Small intestine (tissue), 7 donors: Measurements from ENCODE around the gene C1QTNF6. TPM values are rescaled to one million over a fixed set of nuclear protein-coding genes. Genes with fewer than 3 reads are reported as not detected.
"Not testable (repeated sequence)": the region's sequence is repeated elsewhere in the genome, so short reads cannot be mapped to it uniquely, and the experiment has no call there.

Source experiments
- DNase-seq, 2 donors: peaks; one replicate each; pipeline versions ENCODE4 v3.0.0 to v3.0.0-alpha.2; 2013
- FAIRE-seq: peaks from 2 replicates; lab custom pipeline; 2012; peaks lifted over from hg19 to GRCh38; lab: Jason Lieb, UNC
- H3K27ac ChIP-seq, 3 donors: one replicate each; pipeline ENCODE4 v1.5.1; 2013; ENCODE audit warnings: low read length in 2 of 3, mild to moderate bottlenecking in 2 of 3, control low read depth in 1 of 3, inconsistent platforms in 1 of 3, low read depth in 1 of 3, moderate library complexity in 1 of 3
- H3K27me3 ChIP-seq, 3 donors: one replicate each; pipeline ENCODE4 v1.6.1; 2013; ENCODE audit warnings: low read length in 3 of 3, inconsistent platforms in 1 of 3; ENCODE audit not compliant: control insufficient read depth in 3 of 3, insufficient read depth in 3 of 3
- H3K36me3 ChIP-seq, 3 donors: one replicate each; pipeline ENCODE4 v1.6.1; 2013; ENCODE audit warnings: low read length in 3 of 3, inconsistent platforms in 1 of 3, low read depth in 1 of 3, mild to moderate bottlenecking in 1 of 3, moderate library complexity in 1 of 3; ENCODE audit not compliant: control insufficient read depth in 3 of 3, insufficient read depth in 2 of 3
- H3K4me1 ChIP-seq, 3 donors: one replicate each; pipeline ENCODE4 v1.6.1; 2013; ENCODE audit warnings: low read length in 2 of 3, inconsistent platforms in 1 of 3, low read depth in 1 of 3, mild to moderate bottlenecking in 1 of 3, moderate library complexity in 1 of 3; ENCODE audit not compliant: control insufficient read depth in 3 of 3, insufficient read depth in 2 of 3
- H3K4me3 ChIP-seq, 3 donors: one replicate each; pipeline ENCODE4 v1.5.1; 2013; ENCODE audit warnings: low read length in 3 of 3, control low read depth in 1 of 3, inconsistent platforms in 1 of 3, low read depth in 1 of 3, mild to moderate bottlenecking in 1 of 3, moderate library complexity in 1 of 3
- H3K9me3 ChIP-seq, 2 donors: one replicate each; pipeline ENCODE4 v1.6.1; 2013; ENCODE audit warnings: low read depth in 1 of 2, low read length in 1 of 2; ENCODE audit not compliant: control insufficient read depth in 2 of 2, insufficient read depth in 1 of 2
- WGBS, 3 donors: extraction: QIAGEN DNeasy Blood & Tissue Kit; methylation state at CpG; one replicate each; pipeline ENCODE4 v1.1.7; 2013; 5-methylcytosine and 5-hydroxymethylcytosine counted together
- polyA plus RNA-seq, 4 donors: library from polyadenylated mRNA; stranded (reverse) in 3 of 4; unstranded in 1 of 4; fragments of 200-250 nt in 3 of 4; fragments of 120-200 nt in 1 of 4; gene quantifications; one replicate each; pipeline versions ENCODE4 v1.2.1 to v1.2.3, GENCODE V29; 2013
- donor health status: healthy with polysubstance abuse.
- donor health status: control.
- donor health status: control.
- donor health status: Bipolar disorder and iron deficiency.
- donor health status: healthy.

The C1QTNF6 gene
- polyA plus RNA-seq, 4 donors = 2.4 to 20.0 (median 3.1) TPM

DNA sequence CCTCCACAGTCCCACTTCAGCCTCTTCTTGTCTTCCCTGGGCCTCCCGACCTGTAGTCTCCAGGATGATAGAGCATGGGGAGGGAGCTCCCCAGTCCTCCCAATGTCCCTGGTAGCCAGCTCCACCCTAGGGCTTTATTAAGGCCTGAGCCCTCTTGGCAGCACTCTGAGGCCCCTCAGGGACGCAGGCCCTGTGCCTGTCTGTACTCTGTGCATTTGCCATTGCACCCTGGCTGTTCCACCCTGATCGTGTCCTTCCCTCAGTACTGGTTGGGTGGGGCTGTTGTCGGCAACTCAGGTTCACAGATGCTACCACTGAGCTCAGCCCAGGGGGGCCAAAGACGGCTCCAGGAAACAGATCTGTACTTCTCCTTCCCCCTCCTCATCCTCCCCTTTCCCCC lies 17.0 kb upstream of the C1QTNF6 start:
- Histone ChIP-seq H3K4me3 (no peak overlapping the region), H3K27ac (no peak overlapping the region), H3K9me3 (no peaks in the 10 kb centered on the region), H3K36me3 (no peaks in the 10 kb centered on the region), H3K4me1 (peaks cover 0 to 12% (median 0%) of the 10 kb centered on the region in 3 donors), H3K27me3 (no peaks in the 10 kb centered on the region)
- FAIRE-seq (no peak), DNase-seq (no peak)
- WGBS, 3 donors = 79 to 90% (median 82%) methylated on average over 5 of the region's 5 CpGs

- WGBS, 3 donors = 54 to 80% (median 77%) methylated on average over 5 of the region's 5 CpGs
- Histone ChIP-seq H3K27ac (no peak overlapping the region), H3K9me3 (no peaks in the 10 kb centered on the region), H3K36me3 (no peaks in the 10 kb centered on the region), H3K4me1 (peaks cover 0 to 18% (median 0%) of the 10 kb centered on the region in 3 donors), H3K27me3 (no peaks in the 10 kb centered on the region), H3K4me3 (no peak overlapping the region)
- DNase-seq = no peak
- FAIRE-seq = no peak
Measured at GRCh38 chr22:37204045-37204655, 16.1 kb upstream of the C1QTNF6 start.

DNA sequence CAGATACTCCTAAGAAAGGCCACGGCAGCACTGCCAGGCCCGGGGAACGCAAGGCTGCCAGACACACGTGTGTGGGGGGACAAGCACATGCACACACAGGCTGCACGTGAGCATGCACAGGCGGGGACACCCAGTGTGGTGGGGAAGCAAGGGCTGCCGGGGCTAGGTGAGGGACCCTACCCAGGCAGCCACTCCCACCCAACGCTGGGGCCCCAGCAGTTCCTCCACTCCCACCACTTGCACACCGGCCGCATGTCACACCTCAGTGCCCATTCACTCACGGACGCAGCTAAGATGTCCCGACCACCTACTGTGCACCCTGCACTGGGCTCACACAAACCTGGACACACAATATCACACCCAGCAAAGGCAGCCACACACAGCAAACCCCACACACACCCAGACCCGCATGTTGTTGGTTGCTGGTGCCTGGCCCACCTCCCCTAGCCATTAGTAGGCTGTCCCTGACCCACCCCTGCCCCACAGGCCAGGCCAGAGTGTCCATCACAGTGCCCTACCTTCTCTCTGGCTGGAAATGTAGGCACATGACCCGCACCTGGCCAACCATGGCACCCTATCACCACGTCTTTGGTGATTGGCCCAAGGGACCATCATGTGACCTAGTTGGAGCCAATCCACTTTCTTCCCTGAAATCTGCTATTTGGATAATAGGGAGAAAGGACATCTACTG lies 15.5 kb upstream of the C1QTNF6 start:
- DNase-seq (no peak), FAIRE-seq (no peak)
- Histone ChIP-seq H3K36me3 (no peaks in the 10 kb centered on the region), H3K27ac (no peak overlapping the region), H3K9me3 (no peaks in the 10 kb centered on the region), H3K4me3 (no peak overlapping the region), H3K4me1 (peaks cover 0 to 18% (median 0%) of the 10 kb centered on the region in 3 donors), H3K27me3 (no peaks in the 10 kb centered on the region)
- WGBS, 3 donors = 87 to 92% (median 88%) methylated on average over 16 of the region's 16 CpGs

- Histone ChIP-seq H3K27ac (no peak overlapping the region), H3K4me3 (no peak overlapping the region), H3K27me3 (no peaks in the 10 kb centered on the region), H3K9me3 (no peaks in the 10 kb centered on the region), H3K36me3 (peaks cover 0 to under 1% (median 0%) of the 10 kb centered on the region in 3 donors), H3K4me1 (peaks cover 4 to 20% (median 5%) of the 10 kb centered on the region in 3 donors)
- WGBS, 3 donors = 84 to 91% (median 89%) methylated on average over 9 to 10 of the region's 10 CpGs
- DNase-seq (no peak), FAIRE-seq (no peak)
Measured at GRCh38 chr22:37202716-37203115, 14.7 kb upstream of the C1QTNF6 start.

DNA sequence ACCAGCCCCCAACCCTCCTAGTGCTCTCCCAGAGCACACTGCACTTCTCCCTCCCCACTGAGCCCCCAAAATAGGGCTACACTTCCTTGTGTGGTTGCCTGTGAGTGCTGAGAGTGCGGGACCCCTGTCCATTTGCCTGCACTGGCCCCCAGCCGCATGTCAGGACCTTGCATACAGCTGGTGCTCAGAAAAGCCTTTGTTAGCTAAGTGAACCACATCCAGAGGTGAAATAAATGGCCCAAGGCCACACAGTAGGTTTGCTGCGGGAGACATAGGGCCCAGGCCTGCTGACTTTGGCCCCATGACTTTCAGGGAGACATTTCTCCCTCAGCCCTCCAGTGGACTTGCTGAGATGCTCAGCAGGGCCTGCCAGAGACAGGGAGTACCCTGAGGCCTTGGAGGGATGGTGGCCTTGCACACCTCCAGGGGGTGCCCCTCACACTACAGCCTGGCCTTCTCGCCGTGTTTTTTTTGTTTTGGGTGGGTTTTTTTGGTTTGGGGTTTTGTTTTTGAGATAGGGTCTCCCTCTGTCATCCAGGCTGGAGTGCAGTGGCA lies 14.0 kb upstream of the C1QTNF6 start:
- Histone ChIP-seq H3K27ac (no peak overlapping the region), H3K4me3 (no peak overlapping the region), H3K36me3 (peaks cover 0 to 5% (median 0%) of the 10 kb centered on the region in 3 donors), H3K4me1 (peaks cover 6 to 26% (median 9%) of the 10 kb centered on the region in 3 donors), H3K27me3 (no peaks in the 10 kb centered on the region), H3K9me3 (no peaks in the 10 kb centered on the region)
- no peak for FAIRE-seq
- 83 to 90% (median 87%) methylated on average over 5 of the region's 5 CpGs for WGBS, 3 donors
- DNase-seq = no peak

DNA sequence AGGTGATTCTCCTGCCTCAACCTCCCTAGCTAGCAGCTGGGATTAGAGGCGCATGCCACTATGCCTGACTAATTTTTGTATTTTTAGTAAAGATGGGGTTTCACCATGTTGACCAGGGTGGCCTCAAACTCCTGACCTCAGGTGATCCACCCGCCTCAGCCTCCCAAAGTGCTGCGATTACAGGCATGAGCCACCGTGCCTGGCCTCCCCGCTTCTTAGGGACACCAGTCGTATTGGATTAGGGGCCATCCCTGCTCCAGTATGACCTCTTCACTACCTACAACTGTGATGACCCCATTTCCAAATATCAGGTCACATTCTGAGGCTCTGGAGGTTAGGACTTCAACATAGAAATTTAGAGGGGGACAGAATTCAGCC lies 13.4 kb upstream of the C1QTNF6 start:
- H3K27ac ChIP-seq, H3K9me3 ChIP-seq, FAIRE-seq, H3K4me3 ChIP-seq, H3K27me3 ChIP-seq, H3K36me3 ChIP-seq, DNase-seq: not testable (repeated sequence)
- peaks cover 6 to 32% (median 9%) of the 10 kb centered on the region in 3 donors for H3K4me1 ChIP-seq
- WGBS, 3 donors = 95 to 97% (median 96%) methylated on average over 6 of the region's 6 CpGs

GRCh38 chr22:37199760-37200108 lies 11.7 kb upstream of the C1QTNF6 start:
- Histone ChIP-seq H3K4me3 (peak overlapping the region in 1 of 3 donors; percentile 38), H3K4me1 (peaks cover 8 to 37% (median 9%) of the 10 kb centered on the region in 3 donors), H3K27me3 (no peaks in the 10 kb centered on the region), H3K36me3 (peaks cover 0 to 5% (median 0%) of the 10 kb centered on the region in 3 donors), H3K9me3 (no peaks in the 10 kb centered on the region), H3K27ac (peak overlapping the region; percentile 61 to 92 (median 69))
- WGBS, 3 donors = 4 to 15% (median 14%) methylated on average over 12 of the region's 12 CpGs
- DNase-seq (no peak), FAIRE-seq (no peak)

DNA sequence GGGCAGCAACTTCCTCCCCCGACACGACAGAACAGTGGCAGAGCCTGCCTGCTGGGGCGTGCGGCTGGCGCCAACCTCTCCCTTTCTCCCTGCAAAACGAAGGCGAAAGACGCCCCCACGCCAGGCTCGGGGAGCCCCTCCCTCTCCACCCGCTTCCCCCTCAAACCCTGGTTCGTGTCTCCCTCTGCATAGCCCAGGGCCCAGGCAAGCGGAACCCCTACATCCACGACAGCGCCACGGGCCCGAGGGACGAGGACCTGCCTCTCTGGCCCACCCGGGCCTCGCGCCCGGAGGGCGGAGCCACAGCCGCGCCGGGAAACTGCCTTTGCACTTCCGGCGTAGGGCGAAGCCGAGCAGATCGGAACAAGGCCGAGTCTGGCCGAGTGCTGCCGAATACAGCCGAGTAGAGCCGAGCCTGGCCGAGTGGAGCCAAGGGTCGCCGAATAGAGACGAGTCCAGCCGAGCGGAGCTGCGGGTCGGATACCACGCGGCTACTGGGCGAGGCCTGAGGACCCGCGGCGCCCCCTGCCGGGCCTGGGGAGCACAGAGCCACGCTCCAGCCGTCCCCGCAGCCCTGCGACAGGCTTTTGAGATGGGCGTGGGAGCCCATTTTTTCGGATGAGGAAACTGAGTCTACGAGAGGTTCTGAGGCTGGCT lies 11.2 kb upstream of the C1QTNF6 start:
- Histone ChIP-seq H3K36me3 (peaks cover 0 to 5% (median 0%) of the 10 kb centered on the region in 3 donors), H3K27ac (peak overlapping the region; percentile 91 to 97 (median 92)), H3K9me3 (no peaks in the 10 kb centered on the region), H3K4me3 (peak overlapping the region; percentile 39 to 73 (median 73)), H3K4me1 (peaks cover 9 to 37% (median 9%) of the 10 kb centered on the region in 3 donors), H3K27me3 (no peaks in the 10 kb centered on the region)
- WGBS, 3 donors = 0 to 1% (median 0%) methylated on average over 54 to 58 of the region's 58 CpGs
- FAIRE-seq (no peak), DNase-seq (peak; percentile 97 to 99)
